B cell (primary cell): ENCODE measurements around the gene LDB3. TPM values are rescaled to one million over a fixed set of nuclear protein-coding genes. Genes with fewer than 3 reads are reported as not detected.

Experiments
- ATAC-seq: fragments of 200-7000 bp; cut with Tn5 transposase; one replicate; pipeline ENCODE4 v1.10.0; 2021; ENCODE audit warnings: low read depth, mild to moderate bottlenecking, moderate number of reproducible peaks, moderate library complexity
- CTCF ChIA-PET: fragments of 350-600 bp; sonication (Branson Sonifier 250); formaldehyde crosslinking; loops from one replicate; lab custom pipeline; 2021; ENCODE audit warnings: antibody characterized with exemption, inconsistent platforms; lab: Charles Lee
- POLR2A ChIA-PET: fragments of 350-600 bp; sonication (Branson Sonifier 250); formaldehyde crosslinking; loops from one replicate; lab custom pipeline; 2021; ENCODE audit warnings: antibody characterized with exemption; lab: Charles Lee
- DNase-seq: peaks from one replicate; pipeline ENCODE4 v3.0.0; 2013
- H2AFZ ChIP-seq: 2 replicates; pipeline ENCODE4 v1.6.1; 2012; ENCODE audit warnings: mild to moderate bottlenecking, low read depth, low read length; ENCODE audit not compliant: insufficient read depth, poor library complexity, severe bottlenecking
- H3K27ac ChIP-seq, 2 donors: 1 replicate in 1 of 2; 2 replicates in 1 of 2; pipeline ENCODE4 v1.5.1; 2012 to 2013; ENCODE audit warnings: low read length in 2 of 2, mild to moderate bottlenecking in 2 of 2, moderate library complexity in 1 of 2
- H3K27me3 ChIP-seq, 4 experiments: fragments of 200-600 bp in 1 of 4; sonication (generic) in 1 of 4; replicated peaks in 1 of 4; 1 replicate in 2 of 4; 2 replicates in 2 of 4; pipeline versions ENCODE4 v1.6.1 to v1.7.0; 2013 to 2016; ENCODE audit warnings: low read length in 3 of 4, mild to moderate bottlenecking in 2 of 4, mixed read lengths in 1 of 4, moderate library complexity in 1 of 4; ENCODE audit not compliant: insufficient read depth in 4 of 4, control insufficient read depth in 3 of 4; ENCODE audit errors: control extremely low read depth in 1 of 4
- H3K36me3 ChIP-seq, 2 experiments: replicated peaks in 1 of 2; 1 replicate in 1 of 2; 2 replicates in 1 of 2; pipeline versions ENCODE4 v1.6.1 to v1.7.1; 2013; ENCODE audit warnings: low read length in 1 of 2; ENCODE audit not compliant: insufficient read depth in 2 of 2, control insufficient read depth in 1 of 2; ENCODE audit errors: control extremely low read depth in 1 of 2, extremely low read depth in 1 of 2
- H3K4me1 ChIP-seq, 2 donors: fragments of 200-600 bp in 1 of 2; sonication (generic) in 1 of 2; 1 replicate in 1 of 2; 2 replicates in 1 of 2; pipeline versions ENCODE4 v1.5.1 to v1.6.1; 2013 to 2017; ENCODE audit warnings: low read length in 2 of 2; ENCODE audit not compliant: control insufficient read depth in 2 of 2, insufficient read depth in 2 of 2
- H3K4me2 ChIP-seq: replicated peaks from 2 replicates; pipeline ENCODE3; 2012; ENCODE audit warnings: mild to moderate bottlenecking, low read depth, low read length; ENCODE audit not compliant: poor library complexity, severe bottlenecking
- H3K4me3 ChIP-seq, 5 experiments: fragments of 200-600 bp in 1 of 5; sonication (generic) in 1 of 5; 1 replicate in 3 of 5; 2 replicates in 2 of 5; pipeline versions ENCODE4 v1.5.1 to v1.7.0; 2011 to 2016; ENCODE audit warnings: low read length in 4 of 5, mild to moderate bottlenecking in 4 of 5, low read depth in 2 of 5, control low read depth in 1 of 5, moderate library complexity in 1 of 5; ENCODE audit not compliant: insufficient read depth in 1 of 5; ENCODE audit errors: control extremely low read depth in 1 of 5, extremely low read depth in 1 of 5
- H3K79me2 ChIP-seq: fragments of 200-600 bp; sonication (generic); one replicate; pipeline ENCODE4 v1.6.0; 2016; ENCODE audit warnings: low read length; ENCODE audit not compliant: control insufficient read depth, insufficient read depth
- H3K9ac ChIP-seq: fragments of 200-600 bp; sonication (generic); 2 replicates; pipeline ENCODE4 v1.6.1; 2017; ENCODE audit warnings: mild to moderate bottlenecking, low read length, moderate library complexity
- H3K9me3 ChIP-seq, 3 donors: one replicate each; pipeline versions ENCODE4 v1.6.1 to v1.7.1; 2013; ENCODE audit warnings: low read length in 2 of 3; ENCODE audit not compliant: control insufficient read depth in 2 of 3, insufficient read depth in 1 of 3; ENCODE audit errors: control extremely low read depth in 1 of 3
- H4K20me1 ChIP-seq: 2 replicates; pipeline ENCODE4 v1.6.0; 2012; ENCODE audit warnings: mild to moderate bottlenecking, low read length; ENCODE audit not compliant: insufficient read depth, control insufficient read depth, poor library complexity, severe bottlenecking
- H3K27ac Mint-ChIP-seq: one replicate; pipeline ENCODE4 v1.8.0; 2021; ENCODE audit warnings: mixed read lengths
- H3K27me3 Mint-ChIP-seq: one replicate; pipeline ENCODE4 v1.8.0; 2021; ENCODE audit warnings: mixed read lengths
- H3K4me1 Mint-ChIP-seq: one replicate; pipeline ENCODE4 v1.8.0; 2021; ENCODE audit warnings: mixed read lengths
- H3K4me3 Mint-ChIP-seq: one replicate; pipeline ENCODE4 v1.8.0; 2021; ENCODE audit warnings: mixed read lengths
- H3K9me3 Mint-ChIP-seq: one replicate; pipeline ENCODE4 v1.8.0; 2022; ENCODE audit warnings: mixed read lengths; ENCODE audit not compliant: insufficient read depth
- EZH2 ChIP-seq: IDR thresholded peaks from 2 replicates; pipeline ENCODE4 v1.6.1; 2012; ENCODE audit warnings: borderline replicate concordance, low read depth, mild to moderate bottlenecking, moderate library complexity, low read length; ENCODE audit not compliant: insufficient read depth, poor library complexity, severe bottlenecking
- WGBS: methylation state at CpG from one replicate; pipeline ENCODE4 v1.1.5; 2013; ENCODE audit warnings: missing lambda C conversion rate; ENCODE audit not compliant: insufficient coverage; 5-methylcytosine and 5-hydroxymethylcytosine counted together
- intact Hi-C: fragments of 100-400 bp; cut with micrococcal nuclease; formaldehyde crosslinking; loops from one replicate; pipeline ENCODE4 v1.10.0; 2022
- polyA plus RNA-seq: library from polyadenylated mRNA; depleted of rRNA; stranded (reverse); fragments of >200 nt; gene quantifications from 2 replicates; pipeline ENCODE4 v1.2.3, GENCODE V29; 2012
- total RNA-seq, 2 donors: library from RNA; stranded (reverse); fragments of 120-200 nt in 1 of 2; gene quantifications; 1 replicate in 1 of 2; 2 replicates in 1 of 2; pipeline versions ENCODE4 v1.2.3 to v1.2.4, GENCODE V29; 2013 to 2022
- TF ChIP-seq, protein P1 (sequence below): fragments of 200-600 bp; IDR thresholded peaks from one replicate; pipeline ENCODE4 v1.8.0; 2022; ENCODE audit warnings: antibody characterized with exemption, mild to moderate bottlenecking

LDB3 gene
- total and polyA plus RNA-seq, 2 donors (not counting 1 experiment from before 2014, with no cell fraction given): 0.01 to 0.07 TPM

GRCh38 chr10:86773498-86773897 is 105.2 kb downstream of the LDB3 start:
- H3K27ac Mint-ChIP-seq: no peak overlapping the region
- H3K9ac ChIP-seq: no peak overlapping the region
- no peak overlapping the region for H3K4me2 ChIP-seq
- no peaks in the 10 kb centered on the region for H3K36me3 ChIP-seq
- H3K9me3 Mint-ChIP-seq: no peaks in the 10 kb centered on the region
- no CpG with 5 or more reads among the region's 6 CpGs for WGBS
- ATAC-seq (no peak), DNase-seq (no peak)
- ChIA-PET POLR2A (no interaction called here), CTCF (no interaction called here)
- intact Hi-C loops: no loop called here
- H3K4me3 Mint-ChIP-seq: no peak overlapping the region
- H2AFZ ChIP-seq: no peak overlapping the region
- peaks cover 0 to 5% (median 0%) of the 10 kb centered on the region in 4 experiments for H3K27me3 ChIP-seq
- no peaks in the 10 kb centered on the region for H4K20me1 ChIP-seq
- no peaks in the 10 kb centered on the region for H3K9me3 ChIP-seq
- H3K4me1 ChIP-seq: no peaks in the 10 kb centered on the region
- no peak overlapping the region for H3K27ac ChIP-seq
- H3K4me3 ChIP-seq: no peak overlapping the region
- H3K79me2 ChIP-seq: no peaks in the 10 kb centered on the region
- H3K27me3 Mint-ChIP-seq: no peaks in the 10 kb centered on the region
- TF ChIP-seq, protein P1, sequence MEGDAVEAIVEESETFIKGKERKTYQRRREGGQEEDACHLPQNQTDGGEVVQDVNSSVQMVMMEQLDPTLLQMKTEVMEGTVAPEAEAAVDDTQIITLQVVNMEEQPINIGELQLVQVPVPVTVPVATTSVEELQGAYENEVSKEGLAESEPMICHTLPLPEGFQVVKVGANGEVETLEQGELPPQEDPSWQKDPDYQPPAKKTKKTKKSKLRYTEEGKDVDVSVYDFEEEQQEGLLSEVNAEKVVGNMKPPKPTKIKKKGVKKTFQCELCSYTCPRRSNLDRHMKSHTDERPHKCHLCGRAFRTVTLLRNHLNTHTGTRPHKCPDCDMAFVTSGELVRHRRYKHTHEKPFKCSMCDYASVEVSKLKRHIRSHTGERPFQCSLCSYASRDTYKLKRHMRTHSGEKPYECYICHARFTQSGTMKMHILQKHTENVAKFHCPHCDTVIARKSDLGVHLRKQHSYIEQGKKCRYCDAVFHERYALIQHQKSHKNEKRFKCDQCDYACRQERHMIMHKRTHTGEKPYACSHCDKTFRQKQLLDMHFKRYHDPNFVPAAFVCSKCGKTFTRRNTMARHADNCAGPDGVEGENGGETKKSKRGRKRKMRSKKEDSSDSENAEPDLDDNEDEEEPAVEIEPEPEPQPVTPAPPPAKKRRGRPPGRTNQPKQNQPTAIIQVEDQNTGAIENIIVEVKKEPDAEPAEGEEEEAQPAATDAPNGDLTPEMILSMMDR: no peak
- TF ChIP-seq EZH2: no peak
- peaks cover 5% of the 10 kb centered on the region for H3K4me1 Mint-ChIP-seq

GRCh38 chr10:86775056-86775869 is 107.0 kb downstream of the LDB3 start:
- H3K9me3 ChIP-seq: peaks cover 0 to 6% (median 0%) of the 10 kb centered on the region in 3 donors
- no peaks in the 10 kb centered on the region for H3K79me2 ChIP-seq
- no peaks in the 10 kb centered on the region for H3K27me3 ChIP-seq
- no peak for TF ChIP-seq EZH2
- TF ChIP-seq, protein P1: no peak
- CTCF ChIA-PET: no interaction called here
- H3K4me1 Mint-ChIP-seq: peaks cover 2% of the 10 kb centered on the region
- H3K9ac ChIP-seq: no peak overlapping the region
- POLR2A ChIA-PET: interaction anchor here (0.6 kb wide), 1 partner anchor 26 kb away, joined by 3 read pairs; no protein-coding TSS in a partner anchor
- H4K20me1 ChIP-seq: no peaks in the 10 kb centered on the region
- H3K9me3 Mint-ChIP-seq: no peaks in the 10 kb centered on the region
- no peak overlapping the region for H3K4me2 ChIP-seq
- H3K4me3 Mint-ChIP-seq: no peak overlapping the region
- ATAC-seq (no peak), DNase-seq (no peak)
- no peak overlapping the region for H3K27ac ChIP-seq
- no peaks in the 10 kb centered on the region for H3K36me3 ChIP-seq
- no peak overlapping the region for H3K27ac Mint-ChIP-seq
- 61% methylated on average over 4 of the region's 6 CpGs for WGBS
- intact Hi-C loops: no loop called here
- no peak overlapping the region for H2AFZ ChIP-seq
- H3K27me3 Mint-ChIP-seq: no peaks in the 10 kb centered on the region
- no peaks in the 10 kb centered on the region for H3K4me1 ChIP-seq
- H3K4me3 ChIP-seq: no peak overlapping the region
